Thoracic aorta endothelial cell (primary cell): Measurements from ENCODE around the gene CCDC196. TPM values are rescaled to one million over a fixed set of nuclear protein-coding genes. Genes with fewer than 3 reads are reported as not detected.

Experiments used
- total RNA-seq: library from RNA; depleted of rRNA; stranded (reverse); fragments of >200 nt; gene quantifications from 2 replicates; pipeline ENCODE4 v1.2.3, GENCODE V29; 2012

Gene CCDC196
- not detected in 2 replicates for total RNA-seq

GRCh38 chr14:66485910-66486421 is at the start of gene CCDC196:
Gene CCDC196 (plus strand): TSS chr14:66486371. CDS start chr14:66486503, 132 bp downstream.

GRCh38 chr14:66507722-66508546 is 21.8 kb downstream of the CCDC196 start, which contains the start of gene GPHN:
Gene GPHN (plus strand): TSS chr14:66508147.

Other genes with a start within 250 kb of the CCDC196 start
- 16.4 and 17.8 TPM in 2 replicates for gene GPHN, start 21.8 kb downstream of the CCDC196 start, total RNA-seq